Fibroblast of skin of back (primary cell): ENCODE measurements around the gene YY2. TPM values are rescaled to one million over a fixed set of nuclear protein-coding genes. Genes with fewer than 3 reads are reported as not detected.
"Not testable (repeated sequence)": the region's sequence is repeated elsewhere in the genome, so short reads cannot be mapped to it uniquely, and the experiment has no call there.

ENCODE experiments used
- DNase-seq: peaks from one replicate; pipeline ENCODE4 v3.0.0-alpha.2; 2013
- polyA plus RNA-seq, 2 experiments: library from polyadenylated mRNA; unstranded; fragments of 120-200 nt; gene quantifications; one replicate each; pipeline ENCODE4 v1.2.1, GENCODE V29; 2013; ENCODE audit not compliant: insufficient read length in 2 of 2

Gene YY2
- 3.8 TPM for polyA plus RNA-seq (2013, experiment 1 of 2; ENCODE audit: insufficient read length)
- 2.3 TPM for polyA plus RNA-seq (2013, experiment 2 of 2; ENCODE audit: insufficient read length)

DNA sequence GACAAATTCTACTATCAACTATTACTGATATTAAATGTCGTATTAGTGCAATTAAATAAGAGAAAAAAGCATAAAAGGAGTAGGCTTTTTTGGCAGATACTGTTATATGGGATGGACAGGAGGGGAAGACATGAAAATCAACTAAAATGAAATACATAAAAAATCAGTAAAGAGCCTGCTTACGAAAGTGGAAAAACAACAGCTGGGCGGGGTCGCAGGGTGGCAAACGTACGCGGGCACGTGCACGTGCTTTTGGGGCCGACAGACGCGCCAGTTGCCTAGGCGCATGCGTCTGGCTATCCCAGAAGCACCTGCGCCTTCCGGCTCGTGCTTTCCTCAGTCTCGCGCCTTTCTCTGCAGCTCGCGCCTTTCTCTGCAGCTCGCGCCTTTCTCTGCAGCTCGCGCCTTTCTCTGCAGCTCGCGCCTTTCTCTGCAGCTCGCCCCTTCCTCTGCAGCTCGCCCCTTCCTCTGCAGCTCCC lies at the start of gene YY2:
TSS of gene YY2 (plus strand) at position 51 of the 479 bp plus-strand sequence. CDS start 498 bp downstream, outside the sequence.
- no peak for DNase-seq

- DNase-seq, result peak; percentile 1
These were observed 49.1 kb upstream of the YY2 start for GRCh38 chrX:21806691-21807090.

DNA sequence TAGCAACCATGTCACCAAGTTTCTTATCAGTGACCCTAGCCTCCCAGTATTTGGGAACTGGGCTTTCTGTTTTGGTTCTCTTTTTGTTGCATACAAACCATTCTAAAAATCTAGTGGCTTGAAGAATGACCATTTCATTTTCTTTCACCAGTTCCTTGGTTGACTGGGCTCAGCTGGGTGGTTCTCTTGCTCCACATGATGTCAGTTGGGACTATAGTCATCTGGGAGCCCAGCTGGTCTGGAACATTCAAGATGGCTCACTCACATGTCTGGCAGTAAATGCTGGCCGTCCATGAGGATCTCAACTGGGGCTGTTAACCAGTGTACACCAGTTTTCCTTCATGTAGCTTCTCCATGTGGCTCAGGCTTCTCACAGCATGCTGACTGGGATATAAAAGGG lies 44.0 kb upstream of the YY2 start:
- DNase-seq, result no peak

- DNase-seq, result no peak
These were observed 43.2 kb upstream of the YY2 start for GRCh38 chrX:21812628-21813027.

- DNase-seq, result no peak
These were observed 42.0 kb upstream of the YY2 start for GRCh38 chrX:21813612-21814368.

- DNase-seq, result no peak
These were observed 39.7 kb upstream of the YY2 start for GRCh38 chrX:21816136-21816535.

GRCh38 chrX:21820170-21820569 lies 35.6 kb upstream of the YY2 start:
- DNase-seq, result not testable (repeated sequence)

DNA sequence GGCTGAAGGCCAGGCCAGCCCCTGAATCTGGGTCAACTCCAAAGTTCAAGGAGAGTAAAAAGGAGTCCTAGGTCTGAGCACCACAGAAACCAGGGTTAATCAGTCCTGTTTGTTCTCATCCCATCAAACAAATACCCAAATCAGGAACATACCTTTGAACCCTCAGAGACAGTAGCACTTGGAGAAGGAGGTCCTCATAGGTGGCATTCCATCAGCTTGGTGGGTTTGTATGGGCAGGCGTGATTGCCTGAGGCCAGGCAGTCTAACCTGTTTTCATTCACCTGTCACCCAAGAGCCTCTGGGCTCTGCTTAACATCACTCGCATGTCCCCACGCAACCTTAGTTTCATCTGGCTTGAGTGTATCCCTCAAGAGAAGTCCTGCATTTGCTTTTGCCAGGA lies 33.9 kb upstream of the YY2 start:
- no peak for DNase-seq

GRCh38 chrX:21831496-21831895 lies 24.3 kb upstream of the YY2 start:
- no peak for DNase-seq

DNA sequence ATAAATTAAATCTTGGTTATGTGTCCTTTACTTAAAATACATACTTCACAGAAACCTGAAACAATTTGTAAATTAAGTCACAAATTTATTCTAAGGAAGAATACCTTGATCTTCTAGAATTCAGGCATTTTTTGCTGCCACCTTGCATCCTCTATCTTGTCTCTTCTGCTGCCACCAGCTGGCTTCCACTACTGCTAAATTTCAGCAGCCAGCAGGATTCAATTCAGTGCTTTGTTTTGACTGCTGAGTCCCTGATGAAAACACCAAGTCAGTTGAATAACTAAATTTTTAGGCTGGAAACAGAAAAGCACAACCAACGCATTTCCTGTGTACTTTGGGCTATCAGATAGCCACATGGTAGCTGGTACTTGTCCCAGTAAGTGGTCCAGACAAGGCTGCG lies 18.7 kb upstream of the YY2 start:
- no peak for DNase-seq

DNA sequence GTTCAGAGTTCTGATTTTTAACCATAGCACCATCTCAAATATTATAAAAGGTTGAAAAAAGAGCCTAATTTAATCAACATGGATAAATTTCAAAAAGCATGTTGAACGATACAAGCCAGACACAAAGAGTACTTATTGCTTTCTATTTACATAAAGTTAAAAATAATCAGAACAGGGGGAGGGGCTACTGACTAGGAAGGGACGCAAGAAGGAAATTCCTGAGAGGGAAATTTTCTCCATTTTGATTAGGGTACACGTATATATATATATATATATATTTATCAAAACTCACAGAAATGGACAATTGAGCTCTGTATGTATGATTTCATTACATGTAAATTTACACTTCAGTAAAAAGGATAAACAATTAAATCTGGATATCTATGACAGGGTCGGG lies 16.9 kb upstream of the YY2 start:
- peak; percentile 25 for DNase-seq

- DNase-seq, result peak; percentile 85
These were observed 16.2 kb upstream of the YY2 start, which contains the start of gene MBTPS2 for GRCh38 chrX:21839334-21840192. TSS of gene MBTPS2 (plus strand) at chrX:21839617. CDS start at chrX:21839735, 118 bp downstream.

- DNase-seq, result peak; percentile 11
These were observed 15.6 kb upstream of the YY2 start for GRCh38 chrX:21840193-21840545.

GRCh38 chrX:21843179-21843578 lies 12.6 kb upstream of the YY2 start:
- peak; percentile 21 for DNase-seq

GRCh38 chrX:21845096-21845495 lies 10.7 kb upstream of the YY2 start:
- no peak for DNase-seq

- DNase-seq, result no peak
These were observed 8.4 kb upstream of the YY2 start for GRCh38 chrX:21847342-21847741.

- DNase-seq, result no peak
These were observed 2.2 kb upstream of the YY2 start for GRCh38 chrX:21853578-21853977.

DNA sequence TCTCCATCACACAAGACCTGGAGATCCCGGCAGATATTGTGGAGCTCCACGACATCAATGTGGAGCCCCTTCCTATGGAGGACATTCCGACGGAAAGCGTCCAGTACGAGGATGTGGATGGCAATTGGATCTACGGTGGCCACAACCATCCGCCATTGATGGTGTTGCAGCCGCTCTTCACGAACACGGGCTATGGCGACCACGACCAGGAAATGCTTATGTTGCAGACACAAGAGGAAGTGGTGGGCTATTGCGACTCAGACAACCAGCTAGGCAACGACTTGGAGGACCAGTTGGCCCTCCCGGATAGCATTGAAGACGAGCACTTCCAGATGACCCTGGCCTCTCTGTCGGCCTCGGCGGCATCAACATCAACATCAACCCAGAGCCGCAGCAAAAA lies 717 bp downstream of the YY2 start:
- no peak for DNase-seq

- peak; percentile 42 for DNase-seq
These were observed 7.5 kb downstream of the YY2 start for GRCh38 chrX:21863241-21863640.

DNA sequence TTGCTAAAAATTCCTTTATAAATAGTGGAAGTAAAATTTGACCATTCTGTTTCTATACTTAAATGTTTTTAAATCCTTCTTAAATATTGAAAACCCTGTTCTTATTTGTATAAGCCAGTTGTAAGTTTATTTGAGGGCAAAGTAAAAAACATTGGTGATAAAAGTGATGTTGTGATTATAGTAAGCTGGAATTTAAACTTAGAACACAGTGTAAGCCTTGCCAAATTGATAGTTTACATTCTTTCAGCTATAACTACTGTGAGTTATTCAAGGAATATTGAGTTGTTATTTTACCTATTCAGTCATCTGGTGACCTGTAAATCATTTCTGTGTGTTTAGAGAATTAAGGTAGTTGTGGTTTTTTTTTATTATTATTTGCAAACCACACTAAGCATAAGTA lies 9.6 kb downstream of the YY2 start:
- DNase-seq, result no peak

DNA sequence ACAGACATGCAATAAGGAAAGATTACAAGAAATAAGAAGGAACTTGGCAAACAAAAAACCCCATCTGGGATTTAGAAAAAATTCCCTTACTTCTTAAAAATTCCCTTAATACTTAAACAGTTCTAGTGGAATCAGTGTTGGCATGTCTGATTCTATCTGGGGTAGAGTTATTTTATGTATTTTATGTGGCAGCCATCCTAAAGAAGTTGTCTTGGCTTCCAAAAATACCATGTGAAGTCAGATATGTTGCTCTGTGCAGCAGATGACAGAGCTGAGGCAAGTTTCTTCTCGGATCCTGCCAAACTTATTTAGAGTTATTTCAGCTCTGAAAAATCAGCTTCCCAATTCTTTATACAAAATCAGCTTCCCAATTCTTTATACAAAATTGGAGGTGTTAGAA lies 14.7 kb downstream of the YY2 start:
- DNase-seq, result peak; percentile 26

GRCh38 chrX:21873063-21873775 lies 17.4 kb downstream of the YY2 start:
- no peak for DNase-seq

DNA sequence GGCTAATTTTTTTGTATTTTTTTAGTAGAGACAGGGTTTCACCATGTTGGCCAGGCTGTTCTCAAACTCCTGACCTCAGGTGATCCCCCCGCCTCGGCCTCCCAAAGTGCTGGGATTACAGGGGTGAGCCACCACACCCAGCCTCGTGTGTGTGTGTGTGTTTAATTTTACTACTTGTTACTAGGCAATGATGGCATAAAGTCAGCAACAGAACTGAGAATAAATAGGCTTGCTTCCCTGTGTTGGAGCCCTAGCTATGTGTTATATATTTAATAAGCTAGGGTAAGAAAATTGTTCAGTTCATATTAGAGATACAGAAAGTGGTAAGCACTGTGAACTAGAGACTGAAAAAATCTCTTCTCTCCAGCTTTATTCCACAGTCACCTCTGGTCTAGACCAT lies 18.4 kb downstream of the YY2 start:
- DNase-seq, result not testable (repeated sequence)
